Measurements from ENCODE around the gene SFT2D3. TPM values are rescaled to one million over a fixed set of nuclear protein-coding genes. Genes with fewer than 3 reads are reported as not detected.

Gene SFT2D3
- polyA plus RNA-seq, 1 donor from 2014 or later: 6.2 TPM

- no peak overlapping the region for H2AFZ ChIP-seq (ENCODE audit: low read depth, low read length)
- no peaks in the 10 kb centered on the region for H3K9me3 ChIP-seq (ENCODE audit: low read length)
- H3K36me3 ChIP-seq (ENCODE audit: insufficient read depth, low read length): no peaks in the 10 kb centered on the region
- H3K4me2 ChIP-seq (ENCODE audit: low read length): no peak overlapping the region
- H3K4me3 ChIP-seq (ENCODE audit: low read length): no peak overlapping the region
- no peaks in the 10 kb centered on the region for H3K79me2 ChIP-seq (replicated peaks; ENCODE audit: insufficient read depth, low read length)
- no peak overlapping the region for H3K27ac ChIP-seq (ENCODE audit: low read length)
- H3F3A ChIP-seq (ENCODE audit: insufficient read depth, low read length, poor library complexity, severe bottlenecking): no peaks in the 10 kb centered on the region
- TF ChIP-seq REST (IDR thresholded peaks at IDR 0.05; ENCODE audit: borderline replicate concordance) (no peak), EZH2 (IDR thresholded peaks at IDR 0.05; ENCODE audit: borderline replicate concordance, insufficient read depth, low read length, poor library complexity, severe bottlenecking) (no peak), TAF1 (IDR thresholded peaks at IDR 0.05; ENCODE audit: low read depth) (no peak), SMC3 (conservative IDR thresholded peaks at IDR 0.05; ENCODE audit: poor library complexity) (no peak), CTCF (IDR thresholded peaks at IDR 0.05; ENCODE audit: poor library complexity, severe bottlenecking) (no peak), RAD21 (conservative IDR thresholded peaks at IDR 0.05) (no peak), POLR2AphosphoS5 (IDR thresholded peaks at IDR 0.05) (no peak), MXI1 (conservative IDR thresholded peaks at IDR 0.05; ENCODE audit: poor library complexity, severe bottlenecking) (no peak), EP300 (conservative IDR thresholded peaks at IDR 0.05; ENCODE audit: poor library complexity, severe bottlenecking) (no peak)
- no peaks in the 10 kb centered on the region for H4K20me1 ChIP-seq (ENCODE audit: insufficient read depth)
- no peaks in the 10 kb centered on the region for H3K27me3 ChIP-seq (ENCODE audit: insufficient read depth, low read depth, low read length)
- H3K9ac ChIP-seq (ENCODE audit: low read length): no peak overlapping the region
- no peaks in the 10 kb centered on the region for H3K9me2 ChIP-seq (ENCODE audit: insufficient read depth, low read length)
These were observed 48.4 kb upstream of the SFT2D3 start for GRCh38 chr2:127652786-127653357.

- Histone ChIP-seq H2AFZ (ENCODE audit: low read depth, low read length) (no peak overlapping the region), H4K20me1 (ENCODE audit: insufficient read depth) (no peaks in the 10 kb centered on the region), H3K27ac (ENCODE audit: low read length) (no peak overlapping the region), H3K36me3 (ENCODE audit: insufficient read depth, low read length) (no peaks in the 10 kb centered on the region), H3K4me3 (ENCODE audit: low read length) (no peak overlapping the region), H3F3A (ENCODE audit: insufficient read depth, low read length, poor library complexity, severe bottlenecking) (no peaks in the 10 kb centered on the region), H3K9me2 (ENCODE audit: insufficient read depth, low read length) (no peaks in the 10 kb centered on the region), H3K9me3 (ENCODE audit: low read length) (no peaks in the 10 kb centered on the region), H3K27me3 (ENCODE audit: insufficient read depth, low read depth, low read length) (no peaks in the 10 kb centered on the region), H3K9ac (ENCODE audit: low read length) (no peak overlapping the region), H3K79me2 (replicated peaks; ENCODE audit: insufficient read depth, low read length) (no peaks in the 10 kb centered on the region), H3K4me2 (ENCODE audit: low read length) (no peak overlapping the region)
- no peak for TF ChIP-seq CTCF (IDR thresholded peaks at IDR 0.05; ENCODE audit: poor library complexity, severe bottlenecking)
- TF ChIP-seq RAD21 (conservative IDR thresholded peaks at IDR 0.05): no peak
- TF ChIP-seq EP300 (conservative IDR thresholded peaks at IDR 0.05; ENCODE audit: poor library complexity, severe bottlenecking): no peak
- no peak for TF ChIP-seq MXI1 (conservative IDR thresholded peaks at IDR 0.05; ENCODE audit: poor library complexity, severe bottlenecking)
- TF ChIP-seq POLR2AphosphoS5 (IDR thresholded peaks at IDR 0.05): no peak
- no peak for TF ChIP-seq REST (IDR thresholded peaks at IDR 0.05; ENCODE audit: borderline replicate concordance)
These were observed 47.7 kb upstream of the SFT2D3 start for GRCh38 chr2:127653421-127654083.
